ENCODE results near the gene GEMIN4.

GRCh38 chr17:696369-696768 is 55.7 kb downstream of the GEMIN4 start:
- TF ChIP-seq CTCF (IDR thresholded peaks at IDR 0.05; ENCODE audit: low read depth, low read length, poor library complexity, severe bottlenecking) (no peak), EZH2phosphoT487 (IDR thresholded peaks at IDR 0.05; ENCODE audit: borderline replicate concordance, low read length) (no peak)

All from DOHH2 (cell line).